Measurements from ENCODE around the gene DYRK2.

DYRK2 gene

DNA sequence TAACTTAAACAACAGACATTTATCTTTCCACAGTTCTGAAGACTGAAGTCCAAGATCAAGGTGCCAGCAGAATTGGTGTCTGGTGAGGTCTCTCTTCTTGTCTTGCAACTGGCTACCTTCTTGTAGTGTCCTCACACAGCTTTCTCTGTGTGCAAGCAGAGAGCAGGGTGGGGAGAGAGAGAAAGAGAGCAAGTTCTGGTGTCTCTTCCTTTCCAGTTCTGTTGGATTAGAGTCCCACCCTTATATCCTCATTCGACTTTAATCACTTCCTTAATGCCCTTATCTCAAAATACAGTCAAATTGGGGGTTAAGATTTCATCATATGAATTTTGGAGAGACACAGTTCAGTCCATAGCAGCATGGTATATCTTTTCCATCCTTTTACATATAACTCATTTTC is 40.8 kb downstream of the DYRK2 start:
- WGBS, 2 donors (ENCODE audit: extremely low coverage in 2 of 2, insufficient read length in 2 of 2, insufficient replicate concordance in 1 of 2), result no CpG with 5 or more reads among the region's 1 CpG
- Histone ChIP-seq H3K36me3 (replicated peaks in 1 of 2; ENCODE audit: control insufficient read depth in 2 of 2, insufficient read depth in 2 of 2, low read length in 2 of 2) (no peaks in the 10 kb centered on the region), H2BK120ac (ENCODE audit: low read depth, low read length) (no peak overlapping the region), H2BK12ac (ENCODE audit: low read length) (no peak overlapping the region), H4K91ac (ENCODE audit: low read depth, low read length, poor library complexity) (no peak overlapping the region), H3K79me1 (ENCODE audit: low read depth, low read length) (no peaks in the 10 kb centered on the region), H3K18ac (ENCODE audit: low read length) (no peak overlapping the region), H2AFZ (ENCODE audit: low read length) (no peak overlapping the region), H3K14ac (ENCODE audit: low read length) (no peak overlapping the region), H3K4me2 (ENCODE audit: insufficient read depth, low read length, poor library complexity, severe bottlenecking) (no peak overlapping the region), H3K23ac (ENCODE audit: low read depth, low read length, poor library complexity) (no peak overlapping the region), H3K4ac (ENCODE audit: low read length) (no peak overlapping the region), H3K4me3 (ENCODE audit: low read length in 2 of 2) (no peak overlapping the region), H2BK5ac (ENCODE audit: low read length) (no peak overlapping the region), H3K4me1 (ENCODE audit: control insufficient read depth in 2 of 2, insufficient read depth in 1 of 2, low read depth in 1 of 2, low read length in 2 of 2) (no peaks in the 10 kb centered on the region), H3K27me3 (ENCODE audit: control insufficient read depth in 3 of 3, insufficient read depth in 3 of 3, low read depth in 1 of 3, low read length in 3 of 3) (no peaks in the 10 kb centered on the region), H3K9me3 (replicated peaks in 1 of 2; ENCODE audit: control insufficient read depth in 2 of 2, insufficient read depth in 1 of 2, low read depth in 1 of 2, low read length in 2 of 2) (no peaks in the 10 kb centered on the region), H2BK15ac (ENCODE audit: low read length) (no peak overlapping the region), H3K9ac (ENCODE audit: low read depth, low read length, poor library complexity) (no peak overlapping the region), H3K27ac (replicated peaks; ENCODE audit: low read length) (no peak overlapping the region), H4K8ac (ENCODE audit: low read depth, low read length) (no peak overlapping the region), H2AK5ac (ENCODE audit: low read depth, low read length) (no peak overlapping the region)
- no peak for DNase-seq (ENCODE audit: low spot score)

DNA sequence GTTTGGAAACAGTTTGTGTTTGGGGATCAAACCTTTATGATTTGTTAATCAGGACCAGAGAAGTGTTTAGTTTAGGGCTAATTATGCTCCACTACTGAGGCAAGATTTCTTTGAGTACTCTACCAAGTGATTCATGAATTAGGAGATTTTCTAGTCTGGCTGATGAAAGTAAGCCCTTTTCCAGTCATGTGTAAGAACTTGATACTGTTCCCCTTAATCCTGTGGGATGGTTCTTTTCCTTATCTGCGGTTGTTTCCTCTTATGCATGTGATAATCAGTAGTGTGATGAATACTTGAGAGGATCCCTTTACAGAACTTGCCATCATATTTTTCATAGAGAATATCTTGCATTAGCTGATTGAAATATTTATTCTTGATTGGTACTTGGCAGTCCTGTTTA is 42.1 kb downstream of the DYRK2 start:
- no peak overlapping the region for H4K8ac ChIP-seq (ENCODE audit: low read depth, low read length)
- H3K27me3 ChIP-seq (ENCODE audit: control insufficient read depth in 3 of 3, insufficient read depth in 3 of 3, low read depth in 1 of 3, low read length in 3 of 3), result no peaks in the 10 kb centered on the region
- no peaks in the 10 kb centered on the region for H3K36me3 ChIP-seq (replicated peaks in 1 of 2; ENCODE audit: control insufficient read depth in 2 of 2, insufficient read depth in 2 of 2, low read length in 2 of 2)
- no peak overlapping the region for H2AK5ac ChIP-seq (ENCODE audit: low read depth, low read length)
- H3K18ac ChIP-seq (ENCODE audit: low read length), result no peak overlapping the region
- H2BK120ac ChIP-seq (ENCODE audit: low read depth, low read length), result no peak overlapping the region
- H4K91ac ChIP-seq (ENCODE audit: low read depth, low read length, poor library complexity), result no peak overlapping the region
- H3K9me3 ChIP-seq (replicated peaks in 1 of 2; ENCODE audit: control insufficient read depth in 2 of 2, insufficient read depth in 1 of 2, low read depth in 1 of 2, low read length in 2 of 2), result no peaks in the 10 kb centered on the region
- no peak overlapping the region for H3K4ac ChIP-seq (ENCODE audit: low read length)
- no CpG with 5 or more reads among the region's 1 CpG for WGBS, 2 donors (ENCODE audit: extremely low coverage in 2 of 2, insufficient read length in 2 of 2, insufficient replicate concordance in 1 of 2)
- H3K9ac ChIP-seq (ENCODE audit: low read depth, low read length, poor library complexity), result no peak overlapping the region
- H2AFZ ChIP-seq (ENCODE audit: low read length), result no peak overlapping the region
- H2BK12ac ChIP-seq (ENCODE audit: low read length), result no peak overlapping the region
- H3K23ac ChIP-seq (ENCODE audit: low read depth, low read length, poor library complexity), result no peak overlapping the region
- H3K4me2 ChIP-seq (ENCODE audit: insufficient read depth, low read length, poor library complexity, severe bottlenecking), result no peak overlapping the region
- no peak overlapping the region for H3K27ac ChIP-seq (replicated peaks; ENCODE audit: low read length)
- H3K79me1 ChIP-seq (ENCODE audit: low read depth, low read length), result no peaks in the 10 kb centered on the region
- no peak for DNase-seq (ENCODE audit: low spot score)
- H3K4me1 ChIP-seq (ENCODE audit: control insufficient read depth in 2 of 2, insufficient read depth in 1 of 2, low read depth in 1 of 2, low read length in 2 of 2), result no peaks in the 10 kb centered on the region
- H3K14ac ChIP-seq (ENCODE audit: low read length), result no peak overlapping the region
- H2BK15ac ChIP-seq (ENCODE audit: low read length), result no peak overlapping the region
- no peak overlapping the region for H2BK5ac ChIP-seq (ENCODE audit: low read length)
- no peak overlapping the region for H3K4me3 ChIP-seq (ENCODE audit: low read length in 2 of 2)

DNA sequence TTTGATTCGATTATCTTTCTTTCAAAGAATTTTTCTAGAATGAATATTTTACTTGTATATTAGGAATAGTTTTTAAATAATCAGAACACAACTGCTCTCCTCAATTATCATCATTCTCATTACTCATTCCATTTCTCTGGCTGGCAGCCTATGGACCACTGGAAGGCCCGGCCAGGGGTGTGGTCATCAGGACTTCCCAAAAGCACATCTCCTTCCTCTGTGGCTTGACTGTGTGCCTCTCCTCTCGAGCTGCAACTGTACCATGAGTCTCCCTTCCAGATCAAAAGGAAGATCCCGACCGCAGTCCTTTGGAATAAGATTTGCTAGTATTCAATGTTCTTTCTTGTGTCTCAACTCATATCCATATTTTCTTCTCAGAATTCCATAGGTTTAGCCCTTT is 42.7 kb downstream of the DYRK2 start:
- Histone ChIP-seq H3K4me1 (ENCODE audit: control insufficient read depth in 2 of 2, insufficient read depth in 1 of 2, low read depth in 1 of 2, low read length in 2 of 2) (no peaks in the 10 kb centered on the region), H4K8ac (ENCODE audit: low read depth, low read length) (no peak overlapping the region), H3K4ac (ENCODE audit: low read length) (no peak overlapping the region), H3K9ac (ENCODE audit: low read depth, low read length, poor library complexity) (no peak overlapping the region), H3K9me3 (replicated peaks in 1 of 2; ENCODE audit: control insufficient read depth in 2 of 2, insufficient read depth in 1 of 2, low read depth in 1 of 2, low read length in 2 of 2) (no peaks in the 10 kb centered on the region), H3K36me3 (replicated peaks in 1 of 2; ENCODE audit: control insufficient read depth in 2 of 2, insufficient read depth in 2 of 2, low read length in 2 of 2) (no peaks in the 10 kb centered on the region), H2BK12ac (ENCODE audit: low read length) (no peak overlapping the region), H4K91ac (ENCODE audit: low read depth, low read length, poor library complexity) (no peak overlapping the region), H2BK120ac (ENCODE audit: low read depth, low read length) (no peak overlapping the region), H3K4me2 (ENCODE audit: insufficient read depth, low read length, poor library complexity, severe bottlenecking) (no peak overlapping the region), H2BK15ac (ENCODE audit: low read length) (no peak overlapping the region), H2AK5ac (ENCODE audit: low read depth, low read length) (no peak overlapping the region), H2AFZ (ENCODE audit: low read length) (no peak overlapping the region), H3K4me3 (ENCODE audit: low read length in 2 of 2) (no peak overlapping the region), H2BK5ac (ENCODE audit: low read length) (no peak overlapping the region), H3K14ac (ENCODE audit: low read length) (no peak overlapping the region), H3K79me1 (ENCODE audit: low read depth, low read length) (no peaks in the 10 kb centered on the region), H3K23ac (ENCODE audit: low read depth, low read length, poor library complexity) (no peak overlapping the region), H3K27ac (replicated peaks; ENCODE audit: low read length) (no peak overlapping the region), H3K18ac (ENCODE audit: low read length) (no peak overlapping the region), H3K27me3 (ENCODE audit: control insufficient read depth in 3 of 3, insufficient read depth in 3 of 3, low read depth in 1 of 3, low read length in 3 of 3) (no peaks in the 10 kb centered on the region)
- no peak for DNase-seq (ENCODE audit: low spot score)
- WGBS, 2 donors (ENCODE audit: extremely low coverage in 2 of 2, insufficient read length in 2 of 2, insufficient replicate concordance in 1 of 2), result no CpG with 5 or more reads among the region's 5 CpGs

DNA sequence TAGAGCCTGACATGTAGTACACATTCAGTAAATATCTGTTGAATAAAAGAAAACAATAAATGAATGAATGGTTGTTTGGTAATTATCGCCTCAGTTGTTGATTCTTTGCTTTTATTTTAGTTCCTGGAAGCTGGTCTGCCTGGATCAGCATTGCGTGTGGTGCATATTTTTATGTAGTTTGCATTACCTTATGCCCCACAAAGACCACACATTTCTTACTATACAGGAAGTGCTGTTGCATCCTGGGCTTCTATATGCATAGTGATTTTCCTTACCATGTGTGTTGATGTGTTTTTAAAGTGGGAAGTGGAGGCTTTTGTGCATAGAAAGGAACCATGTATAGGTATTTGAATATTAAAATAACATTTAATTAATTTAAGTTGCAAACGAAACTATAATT is 43.6 kb downstream of the DYRK2 start:
- H3K27ac ChIP-seq (replicated peaks; ENCODE audit: low read length), result no peak overlapping the region
- no peak overlapping the region for H2BK15ac ChIP-seq (ENCODE audit: low read length)
- H3K4me1 ChIP-seq (ENCODE audit: control insufficient read depth in 2 of 2, insufficient read depth in 1 of 2, low read depth in 1 of 2, low read length in 2 of 2), result no peaks in the 10 kb centered on the region
- H3K23ac ChIP-seq (ENCODE audit: low read depth, low read length, poor library complexity), result no peak overlapping the region
- no peaks in the 10 kb centered on the region for H3K9me3 ChIP-seq (replicated peaks in 1 of 2; ENCODE audit: control insufficient read depth in 2 of 2, insufficient read depth in 1 of 2, low read depth in 1 of 2, low read length in 2 of 2)
- WGBS, 2 donors (ENCODE audit: extremely low coverage in 2 of 2, insufficient read length in 2 of 2, insufficient replicate concordance in 1 of 2), result no CpG with 5 or more reads among the region's 3 CpGs
- H2BK5ac ChIP-seq (ENCODE audit: low read length), result no peak overlapping the region
- no peak overlapping the region for H3K4me3 ChIP-seq (ENCODE audit: low read length in 2 of 2)
- H3K36me3 ChIP-seq (replicated peaks in 1 of 2; ENCODE audit: control insufficient read depth in 2 of 2, insufficient read depth in 2 of 2, low read length in 2 of 2), result no peaks in the 10 kb centered on the region
- H3K4me2 ChIP-seq (ENCODE audit: insufficient read depth, low read length, poor library complexity, severe bottlenecking), result no peak overlapping the region
- H2AFZ ChIP-seq (ENCODE audit: low read length), result no peak overlapping the region
- no peak overlapping the region for H3K9ac ChIP-seq (ENCODE audit: low read depth, low read length, poor library complexity)
- no peak overlapping the region for H3K4ac ChIP-seq (ENCODE audit: low read length)
- H2BK12ac ChIP-seq (ENCODE audit: low read length), result no peak overlapping the region
- H3K79me1 ChIP-seq (ENCODE audit: low read depth, low read length), result no peaks in the 10 kb centered on the region
- H3K27me3 ChIP-seq (ENCODE audit: control insufficient read depth in 3 of 3, insufficient read depth in 3 of 3, low read depth in 1 of 3, low read length in 3 of 3), result no peaks in the 10 kb centered on the region
- H3K18ac ChIP-seq (ENCODE audit: low read length), result no peak overlapping the region
- DNase-seq (ENCODE audit: low spot score), result no peak
- no peak overlapping the region for H2BK120ac ChIP-seq (ENCODE audit: low read depth, low read length)
- no peak overlapping the region for H2AK5ac ChIP-seq (ENCODE audit: low read depth, low read length)
- H3K14ac ChIP-seq (ENCODE audit: low read length), result no peak overlapping the region
- no peak overlapping the region for H4K8ac ChIP-seq (ENCODE audit: low read depth, low read length)
- H4K91ac ChIP-seq (ENCODE audit: low read depth, low read length, poor library complexity), result no peak overlapping the region
